Breast epithelium (tissue), 3 donors: ENCODE measurements around the gene TEX19.

Experiments
- CTCF ChIP-seq, 3 donors: fragments of 450-650 bp; IDR thresholded peaks; one replicate each; pipeline ENCODE4 v1.5.1; 2016 to 2017; ENCODE audit warnings: antibody characterized with exemption in 3 of 3, mild to moderate bottlenecking in 3 of 3, moderate library complexity in 3 of 3
- POLR2A ChIP-seq: fragments of 450-650 bp; IDR thresholded peaks from one replicate; pipeline ENCODE4 v1.6.1; 2016; ENCODE audit warnings: antibody characterized with exemption, mild to moderate bottlenecking, moderate library complexity
- POLR2AphosphoS5 ChIP-seq, 3 donors: sonication (generic); formaldehyde crosslinking; IDR thresholded peaks; one replicate each; pipeline ENCODE4 v1.6.1; 2017; ENCODE audit warnings: antibody characterized with exemption in 3 of 3

GRCh38 chr17:82394278-82394677 lies 35.2 kb downstream of the TEX19 start:
- TF ChIP-seq CTCF (IDR thresholded peaks at IDR 0.05) = no peak
- no peak for TF ChIP-seq POLR2A
- TF ChIP-seq POLR2AphosphoS5 (IDR thresholded peaks at IDR 0.05) = no peak
